GM23338 (cell line): ENCODE results near the gene SHC4. TPM values are rescaled to one million over a fixed set of nuclear protein-coding genes. Genes with fewer than 3 reads are reported as not detected.

ENCODE experiments used
- ATAC-seq: fragments of 200-7000 bp; cut with Tn5 transposase; 3 replicates; pipeline ENCODE4 v1.9.1; 2020
- DNase-seq: peaks from one replicate; pipeline ENCODE4 v3.0.0-alpha.2; 2015; ENCODE audit warnings: low spot score
- H2AFZ ChIP-seq: fragments of 200-600 bp; sonication (generic); 2 replicates; pipeline ENCODE4 v1.8.0; 2016; ENCODE audit warnings: antibody characterized with exemption, mild to moderate bottlenecking, moderate library complexity
- H3F3A ChIP-seq: fragments of 200-600 bp; sonication (generic); replicated peaks from 2 replicates; pipeline ENCODE4 v1.8.0; 2017; ENCODE audit warnings: antibody characterized with exemption, mixed run types, low read depth
- H3K27ac ChIP-seq: fragments of 200-600 bp; sonication (generic); 2 replicates; pipeline ENCODE4 v1.6.1; 2016; ENCODE audit warnings: low read depth
- H3K27me3 ChIP-seq: fragments of 200-600 bp; sonication (generic); 2 replicates; pipeline ENCODE4 v1.8.0; 2016; ENCODE audit warnings: mild to moderate bottlenecking, mixed run types, moderate library complexity; ENCODE audit not compliant: insufficient read depth
- H3K36me3 ChIP-seq: fragments of 200-600 bp; sonication (generic); 2 replicates; pipeline ENCODE4 v1.8.0; 2016; ENCODE audit warnings: mild to moderate bottlenecking; ENCODE audit not compliant: insufficient read depth
- H3K4me1 ChIP-seq: fragments of 200-600 bp; sonication (generic); 2 replicates; pipeline ENCODE4 v1.8.0; 2016; ENCODE audit warnings: mild to moderate bottlenecking, moderate library complexity; ENCODE audit not compliant: insufficient read depth
- H3K4me2 ChIP-seq: fragments of 200-600 bp; sonication (generic); 2 replicates; pipeline ENCODE4 v1.7.1; 2017; ENCODE audit warnings: mixed run types
- H3K4me3 ChIP-seq: fragments of 200-600 bp; sonication (generic); 2 replicates; pipeline ENCODE4 v1.6.1; 2016; ENCODE audit warnings: mixed run types
- H3K79me2 ChIP-seq: fragments of 200-600 bp; sonication (generic); replicated peaks from 2 replicates; pipeline ENCODE4 v1.8.0; 2017; ENCODE audit warnings: mild to moderate bottlenecking; ENCODE audit not compliant: insufficient read depth
- H3K9me2 ChIP-seq: fragments of 200-600 bp; sonication (generic); 2 replicates; pipeline ENCODE4 v1.8.0; 2017; ENCODE audit not compliant: insufficient read depth
- H4K20me1 ChIP-seq: fragments of 200-600 bp; sonication (generic); replicated peaks from 2 replicates; pipeline ENCODE4 v1.8.0; 2017; ENCODE audit warnings: mild to moderate bottlenecking; ENCODE audit not compliant: insufficient read depth
- H3K27ac Mint-ChIP-seq: 2 replicates; pipeline ENCODE4 v1.8.0; 2020; ENCODE audit warnings: inconsistent platforms, mild to moderate bottlenecking, moderate library complexity, mixed read lengths
- H3K27me3 Mint-ChIP-seq: 3 replicates; pipeline ENCODE4 v1.8.0; 2022; ENCODE audit warnings: low read depth, mild to moderate bottlenecking, moderate library complexity, mixed read lengths, inconsistent platforms; ENCODE audit not compliant: insufficient read depth, poor library complexity
- H3K36me3 Mint-ChIP-seq: 3 replicates; pipeline ENCODE4 v1.8.0; 2021; ENCODE audit warnings: low read depth, mild to moderate bottlenecking, inconsistent platforms, moderate library complexity, mixed read lengths
- H3K4me1 Mint-ChIP-seq: 3 replicates; pipeline ENCODE4 v1.8.0; 2020; ENCODE audit warnings: mild to moderate bottlenecking, inconsistent platforms, mixed read lengths
- H3K4me3 Mint-ChIP-seq: 3 replicates; pipeline ENCODE4 v1.8.0; 2021; ENCODE audit warnings: moderate library complexity, mild to moderate bottlenecking, inconsistent platforms, mixed read lengths
- H3K9me3 Mint-ChIP-seq: 3 replicates; pipeline ENCODE4 v1.8.0; 2020; ENCODE audit warnings: moderate library complexity, mild to moderate bottlenecking, inconsistent platforms, mixed read lengths
- CREB1 ChIP-seq: fragments of 250-450 bp; sonication (Bioruptor Pico); IDR thresholded peaks from 2 replicates; pipeline ENCODE4 v1.5.0; 2020; ENCODE audit warnings: low read depth, mild to moderate bottlenecking, moderate library complexity
- EZH2 ChIP-seq: fragments of 200-600 bp; sonication (generic); IDR thresholded peaks from one replicate; pipeline ENCODE4 v1.8.0; 2017; ENCODE audit warnings: antibody characterized with exemption, mild to moderate bottlenecking, low read depth; ENCODE audit not compliant: unreplicated experiment
- EZH2phosphoT487 ChIP-seq: fragments of 200-600 bp; sonication (generic); IDR thresholded peaks from one replicate; pipeline ENCODE4 v1.8.1; 2018; ENCODE audit warnings: antibody characterized with exemption; ENCODE audit not compliant: unreplicated experiment
- JUNB ChIP-seq: IDR thresholded peaks from one replicate; pipeline ENCODE4 v1.6.1; 2016; ENCODE audit warnings: antibody characterized with exemption; ENCODE audit not compliant: unreplicated experiment
- NANOG ChIP-seq: IDR thresholded peaks from 2 replicates; pipeline ENCODE4 v1.6.1; 2016; ENCODE audit warnings: antibody characterized with exemption, borderline replicate concordance
- POLR2AphosphoS5 ChIP-seq: IDR thresholded peaks from 2 replicates; pipeline ENCODE4 v1.6.1; 2016; ENCODE audit warnings: antibody characterized with exemption, low read depth
- STAT1 ChIP-seq: IDR thresholded peaks from one replicate; pipeline ENCODE4 v1.6.1; 2016; ENCODE audit warnings: antibody characterized with exemption; ENCODE audit not compliant: unreplicated experiment
- ZNF114 ChIP-seq: fragments of 250-450 bp; sonication (Bioruptor Pico); IDR thresholded peaks from 2 replicates; pipeline ENCODE4 v1.5.0; 2020; ENCODE audit warnings: mild to moderate bottlenecking, moderate library complexity
- ZNF331 ChIP-seq: fragments of 250-450 bp; sonication (Bioruptor Pico); IDR thresholded peaks from 2 replicates; pipeline ENCODE4 v1.5.0; 2020; ENCODE audit warnings: low read depth, mild to moderate bottlenecking, moderate library complexity
- polyA plus RNA-seq: library from polyadenylated mRNA; unstranded; fragments of >200 nt; fragmentation: Nextera tagmentation; extraction: Ambion mirVana; gene quantifications from 2 replicates; pipeline ENCODE4 v1.2.1, GENCODE V29; 2016
- total RNA-seq: library from RNA; depleted of rRNA; stranded (reverse); fragments of >200 nt; shearing (Covaris generic); gene quantifications from 2 replicates; pipeline ENCODE4 v1.2.3, GENCODE V29; 2014
- TF ChIP-seq, protein P1 (sequence below): fragments of 250-450 bp; sonication (Bioruptor Pico); IDR thresholded peaks from 2 replicates; pipeline ENCODE4 v1.5.0; 2020; ENCODE audit warnings: mild to moderate bottlenecking, moderate library complexity
- TF ChIP-seq, protein P2 (sequence below): IDR thresholded peaks from 2 replicates; pipeline ENCODE4 v1.6.1; 2016; ENCODE audit warnings: antibody characterized with exemption
- TF ChIP-seq, protein P3 (sequence below): IDR thresholded peaks from one replicate; pipeline ENCODE4 v1.6.1; 2018; ENCODE audit warnings: antibody characterized with exemption; ENCODE audit not compliant: unreplicated experiment

SHC4 gene
- total and polyA plus RNA-seq, 2 experiments from 2014 or later, result 0.21 to 0.32 TPM

DNA sequence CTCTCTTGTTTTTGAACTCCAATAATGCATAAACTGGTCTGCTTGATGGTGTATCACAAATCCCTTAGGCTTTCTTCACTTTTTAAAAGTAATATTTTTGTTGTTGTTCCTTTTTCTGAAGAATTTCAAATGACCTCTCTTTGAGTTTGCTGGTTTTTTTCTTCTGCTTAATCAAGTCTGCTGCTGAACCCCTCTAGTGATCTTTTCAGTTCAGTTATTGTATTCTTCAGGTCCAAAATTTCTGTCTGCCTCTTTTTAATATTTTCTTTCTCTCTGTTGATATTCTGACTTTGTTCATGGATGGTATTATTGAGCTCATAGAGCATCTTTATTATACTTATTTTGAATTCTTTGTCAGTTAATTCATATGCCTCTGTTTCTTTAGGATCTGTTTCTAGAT, 131.1 kb downstream of the SHC4 start:
- H3K36me3 ChIP-seq, result no peaks in the 10 kb centered on the region
- no peak for ATAC-seq
- TF ChIP-seq, protein P1, sequence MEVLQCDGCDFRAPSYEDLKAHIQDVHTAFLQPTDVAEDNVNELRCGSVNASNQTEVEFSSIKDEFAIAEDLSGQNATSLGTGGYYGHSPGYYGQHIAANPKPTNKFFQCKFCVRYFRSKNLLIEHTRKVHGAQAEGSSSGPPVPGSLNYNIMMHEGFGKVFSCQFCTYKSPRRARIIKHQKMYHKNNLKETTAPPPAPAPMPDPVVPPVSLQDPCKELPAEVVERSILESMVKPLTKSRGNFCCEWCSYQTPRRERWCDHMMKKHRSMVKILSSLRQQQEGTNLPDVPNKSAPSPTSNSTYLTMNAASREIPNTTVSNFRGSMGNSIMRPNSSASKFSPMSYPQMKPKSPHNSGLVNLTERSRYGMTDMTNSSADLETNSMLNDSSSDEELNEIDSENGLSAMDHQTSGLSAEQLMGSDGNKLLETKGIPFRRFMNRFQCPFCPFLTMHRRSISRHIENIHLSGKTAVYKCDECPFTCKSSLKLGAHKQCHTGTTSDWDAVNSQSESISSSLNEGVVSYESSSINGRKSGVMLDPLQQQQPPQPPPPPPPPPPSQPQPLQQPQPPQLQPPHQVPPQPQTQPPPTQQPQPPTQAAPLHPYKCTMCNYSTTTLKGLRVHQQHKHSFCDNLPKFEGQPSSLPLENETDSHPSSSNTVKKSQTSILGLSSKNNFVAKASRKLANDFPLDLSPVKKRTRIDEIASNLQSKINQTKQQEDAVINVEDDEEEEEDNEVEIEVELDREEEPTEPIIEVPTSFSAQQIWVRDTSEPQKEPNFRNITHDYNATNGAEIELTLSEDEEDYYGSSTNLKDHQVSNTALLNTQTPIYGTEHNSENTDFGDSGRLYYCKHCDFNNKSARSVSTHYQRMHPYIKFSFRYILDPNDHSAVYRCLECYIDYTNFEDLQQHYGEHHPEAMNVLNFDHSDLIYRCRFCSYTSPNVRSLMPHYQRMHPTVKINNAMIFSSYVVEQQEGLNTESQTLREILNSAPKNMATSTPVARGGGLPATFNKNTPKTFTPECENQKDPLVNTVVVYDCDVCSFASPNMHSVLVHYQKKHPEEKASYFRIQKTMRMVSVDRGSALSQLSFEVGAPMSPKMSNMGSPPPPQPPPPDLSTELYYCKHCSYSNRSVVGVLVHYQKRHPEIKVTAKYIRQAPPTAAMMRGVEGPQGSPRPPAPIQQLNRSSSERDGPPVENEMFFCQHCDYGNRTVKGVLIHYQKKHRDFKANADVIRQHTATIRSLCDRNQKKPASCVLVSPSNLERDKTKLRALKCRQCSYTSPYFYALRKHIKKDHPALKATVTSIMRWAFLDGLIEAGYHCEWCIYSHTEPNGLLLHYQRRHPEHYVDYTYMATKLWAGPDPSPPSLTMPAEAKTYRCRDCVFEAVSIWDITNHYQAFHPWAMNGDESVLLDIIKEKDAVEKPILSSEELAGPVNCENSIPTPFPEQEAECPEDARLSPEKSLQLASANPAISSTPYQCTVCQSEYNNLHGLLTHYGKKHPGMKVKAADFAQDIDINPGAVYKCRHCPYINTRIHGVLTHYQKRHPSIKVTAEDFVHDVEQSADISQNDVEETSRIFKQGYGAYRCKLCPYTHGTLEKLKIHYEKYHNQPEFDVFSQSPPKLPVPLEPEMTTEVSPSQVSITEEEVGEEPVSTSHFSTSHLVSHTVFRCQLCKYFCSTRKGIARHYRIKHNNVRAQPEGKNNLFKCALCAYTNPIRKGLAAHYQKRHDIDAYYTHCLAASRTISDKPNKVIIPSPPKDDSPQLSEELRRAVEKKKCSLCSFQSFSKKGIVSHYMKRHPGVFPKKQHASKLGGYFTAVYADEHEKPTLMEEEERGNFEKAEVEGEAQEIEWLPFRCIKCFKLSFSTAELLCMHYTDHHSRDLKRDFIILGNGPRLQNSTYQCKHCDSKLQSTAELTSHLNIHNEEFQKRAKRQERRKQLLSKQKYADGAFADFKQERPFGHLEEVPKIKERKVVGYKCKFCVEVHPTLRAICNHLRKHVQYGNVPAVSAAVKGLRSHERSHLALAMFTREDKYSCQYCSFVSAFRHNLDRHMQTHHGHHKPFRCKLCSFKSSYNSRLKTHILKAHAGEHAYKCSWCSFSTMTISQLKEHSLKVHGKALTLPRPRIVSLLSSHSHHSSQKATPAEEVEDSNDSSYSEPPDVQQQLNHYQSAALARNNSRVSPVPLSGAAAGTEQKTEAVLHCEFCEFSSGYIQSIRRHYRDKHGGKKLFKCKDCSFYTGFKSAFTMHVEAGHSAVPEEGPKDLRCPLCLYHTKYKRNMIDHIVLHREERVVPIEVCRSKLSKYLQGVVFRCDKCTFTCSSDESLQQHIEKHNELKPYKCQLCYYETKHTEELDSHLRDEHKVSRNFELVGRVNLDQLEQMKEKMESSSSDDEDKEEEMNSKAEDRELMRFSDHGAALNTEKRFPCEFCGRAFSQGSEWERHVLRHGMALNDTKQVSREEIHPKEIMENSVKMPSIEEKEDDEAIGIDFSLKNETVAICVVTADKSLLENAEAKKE (CRISPR knock-in tag), result no peak
- TF ChIP-seq POLR2AphosphoS5 (no peak), NANOG (no peak), CREB1 (CRISPR knock-in tag) (no peak), EZH2phosphoT487 (no peak), JUNB (no peak), ZNF114 (no peak), STAT1 (no peak), EZH2 (no peak), ZNF331 (CRISPR knock-in tag) (no peak)
- TF ChIP-seq, protein P2, sequence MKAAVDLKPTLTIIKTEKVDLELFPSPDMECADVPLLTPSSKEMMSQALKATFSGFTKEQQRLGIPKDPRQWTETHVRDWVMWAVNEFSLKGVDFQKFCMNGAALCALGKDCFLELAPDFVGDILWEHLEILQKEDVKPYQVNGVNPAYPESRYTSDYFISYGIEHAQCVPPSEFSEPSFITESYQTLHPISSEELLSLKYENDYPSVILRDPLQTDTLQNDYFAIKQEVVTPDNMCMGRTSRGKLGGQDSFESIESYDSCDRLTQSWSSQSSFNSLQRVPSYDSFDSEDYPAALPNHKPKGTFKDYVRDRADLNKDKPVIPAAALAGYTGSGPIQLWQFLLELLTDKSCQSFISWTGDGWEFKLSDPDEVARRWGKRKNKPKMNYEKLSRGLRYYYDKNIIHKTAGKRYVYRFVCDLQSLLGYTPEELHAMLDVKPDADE, result no peak
- TF ChIP-seq, protein P3, sequence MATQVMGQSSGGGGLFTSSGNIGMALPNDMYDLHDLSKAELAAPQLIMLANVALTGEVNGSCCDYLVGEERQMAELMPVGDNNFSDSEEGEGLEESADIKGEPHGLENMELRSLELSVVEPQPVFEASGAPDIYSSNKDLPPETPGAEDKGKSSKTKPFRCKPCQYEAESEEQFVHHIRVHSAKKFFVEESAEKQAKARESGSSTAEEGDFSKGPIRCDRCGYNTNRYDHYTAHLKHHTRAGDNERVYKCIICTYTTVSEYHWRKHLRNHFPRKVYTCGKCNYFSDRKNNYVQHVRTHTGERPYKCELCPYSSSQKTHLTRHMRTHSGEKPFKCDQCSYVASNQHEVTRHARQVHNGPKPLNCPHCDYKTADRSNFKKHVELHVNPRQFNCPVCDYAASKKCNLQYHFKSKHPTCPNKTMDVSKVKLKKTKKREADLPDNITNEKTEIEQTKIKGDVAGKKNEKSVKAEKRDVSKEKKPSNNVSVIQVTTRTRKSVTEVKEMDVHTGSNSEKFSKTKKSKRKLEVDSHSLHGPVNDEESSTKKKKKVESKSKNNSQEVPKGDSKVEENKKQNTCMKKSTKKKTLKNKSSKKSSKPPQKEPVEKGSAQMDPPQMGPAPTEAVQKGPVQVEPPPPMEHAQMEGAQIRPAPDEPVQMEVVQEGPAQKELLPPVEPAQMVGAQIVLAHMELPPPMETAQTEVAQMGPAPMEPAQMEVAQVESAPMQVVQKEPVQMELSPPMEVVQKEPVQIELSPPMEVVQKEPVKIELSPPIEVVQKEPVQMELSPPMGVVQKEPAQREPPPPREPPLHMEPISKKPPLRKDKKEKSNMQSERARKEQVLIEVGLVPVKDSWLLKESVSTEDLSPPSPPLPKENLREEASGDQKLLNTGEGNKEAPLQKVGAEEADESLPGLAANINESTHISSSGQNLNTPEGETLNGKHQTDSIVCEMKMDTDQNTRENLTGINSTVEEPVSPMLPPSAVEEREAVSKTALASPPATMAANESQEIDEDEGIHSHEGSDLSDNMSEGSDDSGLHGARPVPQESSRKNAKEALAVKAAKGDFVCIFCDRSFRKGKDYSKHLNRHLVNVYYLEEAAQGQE, result no peak
- H3K27me3 ChIP-seq, result no peaks in the 10 kb centered on the region
- Mint-ChIP-seq H3K36me3 (no peaks in the 10 kb centered on the region), H3K9me3 (no peaks in the 10 kb centered on the region), H3K4me3 (no peak overlapping the region), H3K27ac (no peak overlapping the region), H3K4me1 (no peaks in the 10 kb centered on the region; the same call in 2 of the 3 replicates), H3K27me3 (no peaks in the 10 kb centered on the region)
- H3K4me3 ChIP-seq, result no peak overlapping the region
- no peak for DNase-seq
- no peaks in the 10 kb centered on the region for H4K20me1 ChIP-seq
- H3K4me1 ChIP-seq, result no peaks in the 10 kb centered on the region
- no peaks in the 10 kb centered on the region for H3F3A ChIP-seq
- no peak overlapping the region for H3K4me2 ChIP-seq
- no peak overlapping the region for H3K27ac ChIP-seq
- H3K9me2 ChIP-seq, result no peaks in the 10 kb centered on the region; the same call in 1 of the 2 replicates
- H2AFZ ChIP-seq, result no peak overlapping the region
- H3K79me2 ChIP-seq, result no peaks in the 10 kb centered on the region
